Esophagus muscularis mucosa (tissue), 4 donors: ENCODE results near the gene VPS26C. TPM values are rescaled to one million over a fixed set of nuclear protein-coding genes. Genes with fewer than 3 reads are reported as not detected.

Experiments used
- DNase-seq: peaks from one replicate; pipeline ENCODE4 v3.0.0-alpha.2; 2017; ENCODE audit errors: extremely low spot score
- H3K27ac ChIP-seq, 4 donors: fragments of 200-600 bp; sonication (generic); replicated peaks in 1 of 4; 1 replicate in 3 of 4; 2 replicates in 1 of 4; pipeline ENCODE4 v1.5.1; 2016 to 2019; ENCODE audit warnings: mild to moderate bottlenecking in 1 of 4
- H3K27me3 ChIP-seq, 4 donors: fragments of 200-600 bp; sonication (generic); one replicate each; pipeline versions ENCODE4 v1.5.1 to v1.6.0; 2016 to 2019
- H3K36me3 ChIP-seq, 4 donors: fragments of 200-600 bp; sonication (generic); one replicate each; pipeline ENCODE4 v1.5.1; 2016 to 2019
- H3K4me1 ChIP-seq, 4 donors: fragments of 200-600 bp; sonication (generic); one replicate each; pipeline ENCODE4 v1.5.1; 2016 to 2019
- H3K4me3 ChIP-seq, 4 donors: fragments of 200-600 bp; sonication (generic); 1 replicate in 2 of 4; 2 replicates in 2 of 4; pipeline ENCODE4 v1.5.1; 2016 to 2019; ENCODE audit warnings: mild to moderate bottlenecking in 4 of 4, moderate library complexity in 1 of 4
- H3K9me3 ChIP-seq, 4 donors: fragments of 200-600 bp; sonication (generic); 1 replicate in 3 of 4; 2 replicates in 1 of 4; pipeline ENCODE4 v1.5.1; 2016 to 2019
- EP300 ChIP-seq: sonication (generic); formaldehyde crosslinking; IDR thresholded peaks from one replicate; pipeline ENCODE4 v1.6.1; 2017; ENCODE audit warnings: antibody characterized with exemption
- POLR2A ChIP-seq: fragments of 450-650 bp; IDR thresholded peaks from one replicate; pipeline ENCODE4 v1.6.1; 2017; ENCODE audit warnings: antibody characterized with exemption, moderate library complexity, mild to moderate bottlenecking, low read depth
- POLR2AphosphoS5 ChIP-seq, 2 donors: sonication (generic); formaldehyde crosslinking; IDR thresholded peaks; one replicate each; pipeline ENCODE4 v1.6.1; 2017; ENCODE audit warnings: antibody characterized with exemption in 2 of 2
- WGBS: methylation state at CpG from one replicate; pipeline ENCODE4 v1.1.5; 2018; 5-methylcytosine and 5-hydroxymethylcytosine counted together
- intact Hi-C: fragments of 100-400 bp; cut with DNase I; formaldehyde crosslinking; loops from one replicate; pipeline ENCODE4 v1.15.1; 2023
- total RNA-seq, 4 donors: library from RNA; depleted of rRNA; stranded (reverse); fragments of >200 nt; gene quantifications; one replicate each; pipeline versions ENCODE4 v1.1.0 to v1.2.1, GENCODE V29; 2016
- TF ChIP-seq, protein P1 (sequence below), 3 experiments: fragments of 200-600 bp in 2 of 3; fragments of 450-650 bp in 1 of 3; sonication (generic) in 2 of 3; IDR thresholded peaks; one replicate each; pipeline ENCODE4 v1.5.1; 2017 to 2019; ENCODE audit warnings: antibody characterized with exemption in 3 of 3, mild to moderate bottlenecking in 2 of 3, moderate library complexity in 1 of 3

VPS26C gene
- total RNA-seq, 4 donors from 2014 or later, result 56.5 to 71.3 (median 59.7) TPM

DNA sequence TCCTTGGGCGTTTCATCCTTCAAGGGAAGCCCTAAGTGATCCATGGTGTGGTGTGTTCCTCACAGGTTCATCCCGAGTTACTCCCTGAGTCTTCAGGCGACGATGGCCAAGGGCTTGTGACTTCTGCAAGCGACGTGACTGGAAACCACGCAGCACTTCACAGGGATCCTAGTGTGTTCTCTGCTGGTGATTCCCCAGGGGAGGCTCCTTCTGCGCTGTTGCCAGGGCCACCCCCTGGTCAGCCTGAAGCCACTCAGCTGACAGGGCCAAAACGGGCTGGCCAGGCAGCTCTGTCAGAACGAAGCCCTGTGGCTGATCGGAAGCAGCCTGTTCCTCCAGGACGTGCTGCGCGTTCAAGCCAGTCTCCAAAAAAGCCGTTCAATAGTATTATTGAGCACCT is 71.5 kb downstream of the VPS26C start:
- Histone ChIP-seq H3K36me3 (peaks cover 13 to 99% (median 60%) of the 10 kb centered on the region in 4 donors), H3K4me1 (no peaks in the 10 kb centered on the region)
- 89% methylated on average over 14 of the region's 15 CpGs for WGBS

DNA sequence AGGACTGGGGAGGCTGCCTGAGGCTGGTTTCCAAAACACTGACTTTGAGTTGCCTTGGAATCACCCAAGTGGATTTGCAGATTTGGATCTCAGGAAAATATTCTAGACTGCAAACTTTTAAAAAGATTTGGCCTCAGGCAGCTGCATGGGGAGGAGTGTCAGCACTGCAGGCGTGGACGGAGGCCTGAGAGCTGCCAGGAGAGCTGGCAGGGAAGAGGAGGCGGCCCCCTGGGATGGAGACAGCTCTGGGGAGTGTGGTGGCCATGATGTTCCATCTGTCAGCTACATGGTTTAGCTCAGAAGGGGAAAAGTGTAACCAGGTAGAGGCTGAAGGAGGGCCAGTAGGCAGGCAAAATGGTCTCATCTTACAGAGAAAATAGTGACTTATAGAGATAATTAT is 72.1 kb downstream of the VPS26C start:
- Histone ChIP-seq H3K36me3 (peaks cover 13 to 99% (median 59%) of the 10 kb centered on the region in 4 donors), H3K9me3 (no peaks in the 10 kb centered on the region), H3K4me1 (no peaks in the 10 kb centered on the region), H3K27ac (no peak overlapping the region), H3K27me3 (no peaks in the 10 kb centered on the region), H3K4me3 (no peak overlapping the region)
- 80% methylated on average over 3 of the region's 3 CpGs for WGBS
- intact Hi-C loops, result no loop called here
- DNase-seq, result no peak
- no peak for TF ChIP-seq EP300
- TF ChIP-seq, protein P1, sequence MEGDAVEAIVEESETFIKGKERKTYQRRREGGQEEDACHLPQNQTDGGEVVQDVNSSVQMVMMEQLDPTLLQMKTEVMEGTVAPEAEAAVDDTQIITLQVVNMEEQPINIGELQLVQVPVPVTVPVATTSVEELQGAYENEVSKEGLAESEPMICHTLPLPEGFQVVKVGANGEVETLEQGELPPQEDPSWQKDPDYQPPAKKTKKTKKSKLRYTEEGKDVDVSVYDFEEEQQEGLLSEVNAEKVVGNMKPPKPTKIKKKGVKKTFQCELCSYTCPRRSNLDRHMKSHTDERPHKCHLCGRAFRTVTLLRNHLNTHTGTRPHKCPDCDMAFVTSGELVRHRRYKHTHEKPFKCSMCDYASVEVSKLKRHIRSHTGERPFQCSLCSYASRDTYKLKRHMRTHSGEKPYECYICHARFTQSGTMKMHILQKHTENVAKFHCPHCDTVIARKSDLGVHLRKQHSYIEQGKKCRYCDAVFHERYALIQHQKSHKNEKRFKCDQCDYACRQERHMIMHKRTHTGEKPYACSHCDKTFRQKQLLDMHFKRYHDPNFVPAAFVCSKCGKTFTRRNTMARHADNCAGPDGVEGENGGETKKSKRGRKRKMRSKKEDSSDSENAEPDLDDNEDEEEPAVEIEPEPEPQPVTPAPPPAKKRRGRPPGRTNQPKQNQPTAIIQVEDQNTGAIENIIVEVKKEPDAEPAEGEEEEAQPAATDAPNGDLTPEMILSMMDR (IDR thresholded peaks at IDR 0.05), result no peak
- no peak for TF ChIP-seq POLR2AphosphoS5 (IDR thresholded peaks at IDR 0.05)
- no peak for TF ChIP-seq POLR2A

More for the DNA sequence above, 71.5 kb downstream of the VPS26C start:
- no peaks in the 10 kb centered on the region for H3K9me3 ChIP-seq
- H3K4me3 ChIP-seq, result no peak overlapping the region
- intact Hi-C loops, result no loop called here
- H3K27ac ChIP-seq, result no peak overlapping the region
- no peak for DNase-seq
- no peaks in the 10 kb centered on the region for H3K27me3 ChIP-seq
- TF ChIP-seq EP300, result no peak
- TF ChIP-seq POLR2A, result no peak
- TF ChIP-seq, protein P1 (IDR thresholded peaks at IDR 0.05), result no peak
- TF ChIP-seq POLR2AphosphoS5 (IDR thresholded peaks at IDR 0.05), result no peak

DNA sequence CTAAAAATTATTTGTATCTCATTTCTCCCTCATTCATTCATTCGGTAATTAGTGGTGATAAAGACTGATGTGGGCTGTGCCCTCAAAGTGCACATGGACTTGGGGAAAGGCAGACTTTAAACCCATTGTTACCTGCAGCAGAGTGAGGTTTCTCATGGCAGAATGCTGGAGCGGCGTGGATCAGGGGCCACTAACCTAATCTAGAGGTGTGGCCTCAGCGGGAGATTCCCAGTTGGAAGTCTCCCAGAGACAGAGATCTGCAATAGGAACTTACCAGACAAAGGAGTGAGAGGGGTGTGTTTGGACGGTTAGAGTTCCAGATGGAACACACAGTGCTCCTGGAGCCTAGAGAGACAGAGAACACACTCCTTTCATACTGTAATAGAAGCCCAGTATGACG is 73.5 kb downstream of the VPS26C start:
- Histone ChIP-seq H3K4me1 (no peaks in the 10 kb centered on the region), H3K36me3 (peaks cover 15 to 99% (median 58%) of the 10 kb centered on the region in 4 donors), H3K27ac (no peak overlapping the region), H3K4me3 (no peak overlapping the region), H3K9me3 (no peaks in the 10 kb centered on the region), H3K27me3 (no peaks in the 10 kb centered on the region)
- TF ChIP-seq POLR2AphosphoS5 (IDR thresholded peaks at IDR 0.05) (no peak), EP300 (no peak)
- TF ChIP-seq, protein P1 (IDR thresholded peaks at IDR 0.05), result no peak
- DNase-seq, result no peak
- WGBS, result 91% methylated on average over 6 of the region's 6 CpGs
- intact Hi-C loops, result no loop called here

DNA sequence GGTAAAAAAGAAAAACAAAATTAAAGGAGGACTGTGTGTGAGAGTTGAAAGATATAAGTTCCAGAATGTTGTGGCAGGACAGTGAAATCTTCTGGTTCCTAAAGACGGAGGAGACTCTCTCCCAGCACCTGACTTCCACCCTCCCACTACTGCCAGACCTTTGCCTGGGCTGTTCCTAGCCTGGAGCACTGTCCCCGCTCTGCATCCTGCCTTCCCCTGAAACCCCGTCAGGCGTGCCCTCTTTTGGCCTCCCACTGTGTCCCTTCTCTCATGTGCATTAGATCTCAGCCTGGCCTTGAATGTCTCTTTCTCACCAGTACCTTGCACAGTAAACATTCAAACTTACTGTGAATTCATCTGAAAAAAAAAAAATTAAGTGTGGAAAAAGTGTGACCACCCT is 74.1 kb downstream of the VPS26C start:
- Histone ChIP-seq H3K27me3 (no peaks in the 10 kb centered on the region), H3K27ac (no peak overlapping the region), H3K4me1 (no peaks in the 10 kb centered on the region), H3K4me3 (no peak overlapping the region), H3K9me3 (no peaks in the 10 kb centered on the region), H3K36me3 (peaks cover 8 to 99% (median 59%) of the 10 kb centered on the region in 4 donors)
- 72% methylated on average over 4 of the region's 4 CpGs for WGBS
- no peak for TF ChIP-seq POLR2A
- TF ChIP-seq POLR2AphosphoS5 (IDR thresholded peaks at IDR 0.05), result no peak
- TF ChIP-seq, protein P1 (IDR thresholded peaks at IDR 0.05), result no peak
- TF ChIP-seq EP300, result no peak
- DNase-seq, result no peak
- intact Hi-C loops, result no loop called here

DNA sequence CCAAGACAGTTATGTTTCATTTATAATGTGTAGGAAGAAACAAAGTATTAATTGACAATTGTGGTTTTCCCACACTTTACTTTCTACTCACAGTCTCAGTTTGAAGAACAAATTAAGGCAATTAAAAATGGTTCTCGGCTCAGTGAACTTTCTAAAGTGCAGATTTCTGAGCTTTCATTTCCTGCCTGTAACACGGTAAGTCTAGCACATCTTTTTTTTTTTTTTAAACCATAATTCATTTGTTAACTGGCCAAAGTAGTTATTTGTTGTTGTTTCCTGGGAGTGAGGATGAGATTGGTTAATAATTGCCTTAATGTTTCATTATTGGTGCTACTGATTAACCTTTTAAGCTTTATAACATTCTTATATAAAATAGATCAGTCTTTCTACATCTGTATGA is 75.1 kb downstream of the VPS26C start:
- Histone ChIP-seq H3K9me3 (no peaks in the 10 kb centered on the region), H3K27me3 (no peaks in the 10 kb centered on the region), H3K36me3 (peaks cover 5 to 99% (median 62%) of the 10 kb centered on the region in 4 donors), H3K4me1 (no peaks in the 10 kb centered on the region), H3K4me3 (no peak overlapping the region), H3K27ac (no peak overlapping the region)
- 72% methylated on average over 2 of the region's 2 CpGs for WGBS
- DNase-seq, result no peak
- intact Hi-C loops, result no loop called here
- no peak for TF ChIP-seq POLR2A
- TF ChIP-seq, protein P1 (IDR thresholded peaks at IDR 0.05), result no peak
- no peak for TF ChIP-seq EP300
- no peak for TF ChIP-seq POLR2AphosphoS5 (IDR thresholded peaks at IDR 0.05)
